ENCODE results near the gene CARS1.
"Not testable (repeated sequence)": the region's sequence is repeated elsewhere in the genome, so short reads cannot be mapped to it uniquely, and the experiment has no call there.

CARS1 gene

GRCh38 chr11:3089236-3090061, 32.2 kb upstream of the CARS1 start:
- no peak for DNase-seq

GRCh38 chr11:3088806-3089205, 31.6 kb upstream of the CARS1 start:
- no peak for DNase-seq

- no peak for DNase-seq
Measured at GRCh38 chr11:3087821-3088800, 30.9 kb upstream of the CARS1 start.

- DNase-seq = no peak
Measured at GRCh38 chr11:3087373-3087772, 30.1 kb upstream of the CARS1 start.

- DNase-seq = no peak
Measured at GRCh38 chr11:3086671-3087150, 29.5 kb upstream of the CARS1 start.

GRCh38 chr11:3086114-3086513, 28.9 kb upstream of the CARS1 start:
- DNase-seq = no peak

GRCh38 chr11:3085052-3085451, 27.8 kb upstream of the CARS1 start:
- DNase-seq = no peak

- DNase-seq = no peak
Measured at GRCh38 chr11:3083321-3083720, 26.1 kb upstream of the CARS1 start.

- DNase-seq = no peak
Measured at GRCh38 chr11:3081386-3081751, 24.1 kb upstream of the CARS1 start.

- no peak for DNase-seq
Measured at GRCh38 chr11:3080733-3081385, 23.6 kb upstream of the CARS1 start.

- no peak for DNase-seq
Measured at GRCh38 chr11:3080104-3080503, 22.9 kb upstream of the CARS1 start.

GRCh38 chr11:3077846-3078440, 20.7 kb upstream of the CARS1 start:
- no peak for DNase-seq

GRCh38 chr11:3077189-3077836, 20.1 kb upstream of the CARS1 start:
- DNase-seq = no peak

GRCh38 chr11:3074912-3075589, 17.8 kb upstream of the CARS1 start:
- DNase-seq = no peak

- DNase-seq = no peak
Measured at GRCh38 chr11:3073029-3073435, 15.8 kb upstream of the CARS1 start.

- no peak for DNase-seq
Measured at GRCh38 chr11:3069425-3069824, 12.2 kb upstream of the CARS1 start.

GRCh38 chr11:3066308-3066707, 9.1 kb upstream of the CARS1 start:
- not testable (repeated sequence) for DNase-seq

- DNase-seq = not testable (repeated sequence)
Measured at GRCh38 chr11:3064709-3065108, 7.5 kb upstream of the CARS1 start.

GRCh38 chr11:3063876-3064275, 6.7 kb upstream of the CARS1 start:
- not testable (repeated sequence) for DNase-seq

GRCh38 chr11:3063432-3063831, 6.2 kb upstream of the CARS1 start:
- not testable (repeated sequence) for DNase-seq

GRCh38 chr11:3060436-3061025, 3.3 kb upstream of the CARS1 start:
- DNase-seq = no peak
